ENCODE measurements around the gene CALHM1. TPM values are rescaled to one million over a fixed set of nuclear protein-coding genes. Genes with fewer than 3 reads are reported as not detected.

The CALHM1 gene
- total and polyA plus RNA-seq, 2 of the 13 experiments (the other 11 are each of a cell fraction or from before 2014, with no cell fraction given): 0.04 TPM; not detected in 1

DNA sequence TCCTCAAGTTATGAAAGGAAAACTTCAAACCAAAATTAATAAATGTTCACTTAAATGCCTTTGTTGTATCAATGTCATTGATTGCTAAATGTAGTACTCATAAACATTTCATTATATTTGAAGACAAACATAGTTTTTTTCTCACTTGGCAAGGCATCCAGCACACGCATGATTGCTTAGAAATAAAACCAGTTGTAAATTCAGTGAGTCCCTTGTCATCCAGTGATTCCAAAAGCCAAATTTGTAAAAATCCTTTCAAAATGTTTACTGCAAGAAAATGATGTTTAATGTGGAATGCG lies 28.7 kb upstream of the CALHM1 start (continued):
- TF ChIP-seq, protein P1, sequence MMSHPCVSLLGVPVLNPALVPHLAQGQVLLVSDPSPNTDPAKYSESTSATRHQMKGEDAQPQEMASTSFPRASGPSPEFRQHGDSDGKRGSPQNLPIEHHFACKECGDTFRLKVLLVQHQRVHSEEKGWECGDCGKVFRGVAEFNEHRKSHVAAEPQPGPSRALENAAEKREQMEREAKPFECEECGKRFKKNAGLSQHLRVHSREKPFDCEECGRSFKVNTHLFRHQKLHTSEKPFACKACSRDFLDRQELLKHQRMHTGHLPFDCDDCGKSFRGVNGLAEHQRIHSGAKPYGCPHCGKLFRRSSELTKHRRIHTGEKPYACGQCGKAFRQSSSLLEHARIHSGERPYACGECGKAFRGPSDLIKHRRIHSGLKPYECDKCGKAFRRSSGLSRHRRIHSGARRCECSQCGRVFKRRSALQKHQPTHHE (CRISPR knock-in tag; IDR thresholded peaks at IDR 0.05; ENCODE audit: borderline replicate concordance): no peak
- TF ChIP-seq ZNF574 (CRISPR knock-in tag; IDR thresholded peaks at IDR 0.05): no peak
- TF ChIP-seq ZNF629 (CRISPR knock-in tag; conservative IDR thresholded peaks at IDR 0.05): no peak
- no peak for TF ChIP-seq ZNF773 (CRISPR knock-in tag; IDR thresholded peaks at IDR 0.05; ENCODE audit: borderline replicate concordance)
- TF ChIP-seq SNAPC4 (CRISPR knock-in tag; IDR thresholded peaks at IDR 0.05): no peak
- TF ChIP-seq ZBTB7A (CRISPR knock-in tag; IDR thresholded peaks at IDR 0.05): no peak
- TF ChIP-seq, protein P2, sequence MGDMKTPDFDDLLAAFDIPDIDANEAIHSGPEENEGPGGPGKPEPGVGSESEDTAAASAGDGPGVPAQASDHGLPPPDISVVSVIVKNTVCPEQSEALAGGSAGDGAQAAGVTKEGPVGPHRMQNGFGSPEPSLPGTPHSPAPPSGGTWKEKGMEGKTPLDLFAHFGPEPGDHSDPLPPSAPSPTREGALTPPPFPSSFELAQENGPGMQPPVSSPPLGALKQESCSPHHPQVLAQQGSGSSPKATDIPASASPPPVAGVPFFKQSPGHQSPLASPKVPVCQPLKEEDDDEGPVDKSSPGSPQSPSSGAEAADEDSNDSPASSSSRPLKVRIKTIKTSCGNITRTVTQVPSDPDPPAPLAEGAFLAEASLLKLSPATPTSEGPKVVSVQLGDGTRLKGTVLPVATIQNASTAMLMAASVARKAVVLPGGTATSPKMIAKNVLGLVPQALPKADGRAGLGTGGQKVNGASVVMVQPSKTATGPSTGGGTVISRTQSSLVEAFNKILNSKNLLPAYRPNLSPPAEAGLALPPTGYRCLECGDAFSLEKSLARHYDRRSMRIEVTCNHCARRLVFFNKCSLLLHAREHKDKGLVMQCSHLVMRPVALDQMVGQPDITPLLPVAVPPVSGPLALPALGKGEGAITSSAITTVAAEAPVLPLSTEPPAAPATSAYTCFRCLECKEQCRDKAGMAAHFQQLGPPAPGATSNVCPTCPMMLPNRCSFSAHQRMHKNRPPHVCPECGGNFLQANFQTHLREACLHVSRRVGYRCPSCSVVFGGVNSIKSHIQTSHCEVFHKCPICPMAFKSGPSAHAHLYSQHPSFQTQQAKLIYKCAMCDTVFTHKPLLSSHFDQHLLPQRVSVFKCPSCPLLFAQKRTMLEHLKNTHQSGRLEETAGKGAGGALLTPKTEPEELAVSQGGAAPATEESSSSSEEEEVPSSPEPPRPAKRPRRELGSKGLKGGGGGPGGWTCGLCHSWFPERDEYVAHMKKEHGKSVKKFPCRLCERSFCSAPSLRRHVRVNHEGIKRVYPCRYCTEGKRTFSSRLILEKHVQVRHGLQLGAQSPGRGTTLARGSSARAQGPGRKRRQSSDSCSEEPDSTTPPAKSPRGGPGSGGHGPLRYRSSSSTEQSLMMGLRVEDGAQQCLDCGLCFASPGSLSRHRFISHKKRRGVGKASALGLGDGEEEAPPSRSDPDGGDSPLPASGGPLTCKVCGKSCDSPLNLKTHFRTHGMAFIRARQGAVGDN (CRISPR knock-in tag; IDR thresholded peaks at IDR 0.05): no peak

Data from HepG2 (cell line).